Upper lobe of left lung (tissue), 6 donors: ENCODE results near the gene MACROD2. TPM values are rescaled to one million over a fixed set of nuclear protein-coding genes. Genes with fewer than 3 reads are reported as not detected.

Experiments
- ATAC-seq, 2 donors: fragments of 200-7000 bp; cut with Tn5 transposase; one replicate each; pipeline ENCODE4 v1.9.1; 2022; ENCODE audit warnings: mild to moderate bottlenecking in 2 of 2, moderate library complexity in 2 of 2; ENCODE audit not compliant: low FRiP score in 2 of 2
- DNase-seq, 2 donors: peaks; one replicate each; pipeline ENCODE4 v3.0.0-alpha.2; 2019 to 2020
- H3K27ac ChIP-seq, 4 donors: fragments of 200-600 bp; sonication (generic); one replicate each; pipeline ENCODE4 v1.5.1; 2016 to 2019
- H3K27me3 ChIP-seq, 4 donors: fragments of 200-600 bp; sonication (generic); one replicate each; pipeline ENCODE4 v1.5.1; 2017 to 2019
- H3K36me3 ChIP-seq, 4 donors: fragments of 200-600 bp; sonication (generic); one replicate each; pipeline ENCODE4 v1.5.1; 2016 to 2019
- H3K4me1 ChIP-seq, 4 donors: fragments of 200-600 bp; sonication (generic); one replicate each; pipeline ENCODE4 v1.5.1; 2018 to 2019
- H3K4me3 ChIP-seq, 4 donors: fragments of 200-600 bp; sonication (generic); one replicate each; pipeline ENCODE4 v1.5.1; 2017 to 2019; ENCODE audit warnings: mild to moderate bottlenecking in 2 of 4, moderate library complexity in 1 of 4
- H3K9me3 ChIP-seq, 4 donors: fragments of 200-600 bp; sonication (generic); one replicate each; pipeline ENCODE4 v1.5.1; 2018 to 2019
- CTCF ChIP-seq, 6 experiments: fragments of 450-650 bp in 4 of 6; fragments of 200-600 bp in 2 of 6; sonication (generic) in 2 of 6; IDR thresholded peaks; one replicate each; pipeline ENCODE4 v1.5.1; 2016 to 2019; ENCODE audit warnings: antibody characterized with exemption in 6 of 6
- EP300 ChIP-seq, 4 donors: sonication (generic); formaldehyde crosslinking; IDR thresholded peaks; one replicate each; pipeline ENCODE4 v1.5.1; 2017; ENCODE audit warnings: antibody characterized with exemption in 4 of 4, control low read depth in 2 of 4
- POLR2A ChIP-seq, 4 donors: fragments of 450-650 bp; IDR thresholded peaks; one replicate each; pipeline ENCODE4 v1.5.1; 2016 to 2017; ENCODE audit warnings: antibody characterized with exemption in 4 of 4, mild to moderate bottlenecking in 2 of 4
- POLR2AphosphoS5 ChIP-seq, 2 donors: sonication (generic); formaldehyde crosslinking; IDR thresholded peaks; one replicate each; pipeline ENCODE4 v1.5.1; 2017; ENCODE audit warnings: antibody characterized with exemption in 2 of 2
- WGBS, 2 donors: methylation state at CpG; one replicate each; pipeline ENCODE4 v1.1.5; 2017 to 2018; 5-methylcytosine and 5-hydroxymethylcytosine counted together
- total RNA-seq, 6 donors: library from RNA; depleted of rRNA in 4 of 6; stranded (reverse); fragments of >200 nt in 4 of 6; gene quantifications; one replicate each; pipeline versions ENCODE4 v1.1.0 to v1.2.1, GENCODE V29; 2016 to 2021
- donor health status: DM: no; HTN: no; CAD: no; lungs with moderate emphysema.
- donor health status: DM: no; HTN: yes; CAD: no; lungs with severe emphysema.

MACROD2 gene
- total RNA-seq, 6 donors from 2014 or later: 20.7 to 84.3 (median 36.3) TPM

DNA sequence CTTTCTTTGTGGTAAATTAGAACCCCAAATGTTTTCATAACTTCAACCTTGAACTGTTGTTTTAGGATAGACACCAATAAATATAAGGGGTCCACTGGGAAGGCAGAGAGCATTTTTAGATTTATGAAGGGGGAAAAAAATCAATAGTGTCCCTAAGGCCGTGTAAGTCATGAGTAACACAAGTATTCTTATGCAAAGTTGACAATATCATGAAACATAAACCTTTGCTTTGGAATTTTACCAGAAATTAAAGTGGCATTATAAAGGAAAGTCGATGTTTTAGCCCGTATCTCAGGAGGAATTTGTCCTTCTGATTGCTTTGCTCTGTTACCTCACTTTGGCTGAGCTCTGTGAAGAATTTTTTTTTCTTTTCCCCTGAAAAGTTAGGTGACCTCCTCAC is 737.0 kb downstream of the MACROD2 start:
- WGBS, 2 donors: 61 to 73% methylated on average over 3 of the region's 3 CpGs
- H3K27ac ChIP-seq: no peak overlapping the region
- no peaks in the 10 kb centered on the region for H3K36me3 ChIP-seq
- DNase-seq (no peak), ATAC-seq (no peak)
- no peaks in the 10 kb centered on the region for H3K9me3 ChIP-seq
- TF ChIP-seq EP300 (IDR thresholded peaks at IDR 0.05): no peak
- TF ChIP-seq POLR2AphosphoS5 (IDR thresholded peaks at IDR 0.05): no peak
- TF ChIP-seq POLR2A (IDR thresholded peaks at IDR 0.05): no peak
- TF ChIP-seq CTCF (IDR thresholded peaks at IDR 0.05): no peak
- no peaks in the 10 kb centered on the region for H3K4me1 ChIP-seq
- no peak overlapping the region for H3K4me3 ChIP-seq
- no peaks in the 10 kb centered on the region for H3K27me3 ChIP-seq

DNA sequence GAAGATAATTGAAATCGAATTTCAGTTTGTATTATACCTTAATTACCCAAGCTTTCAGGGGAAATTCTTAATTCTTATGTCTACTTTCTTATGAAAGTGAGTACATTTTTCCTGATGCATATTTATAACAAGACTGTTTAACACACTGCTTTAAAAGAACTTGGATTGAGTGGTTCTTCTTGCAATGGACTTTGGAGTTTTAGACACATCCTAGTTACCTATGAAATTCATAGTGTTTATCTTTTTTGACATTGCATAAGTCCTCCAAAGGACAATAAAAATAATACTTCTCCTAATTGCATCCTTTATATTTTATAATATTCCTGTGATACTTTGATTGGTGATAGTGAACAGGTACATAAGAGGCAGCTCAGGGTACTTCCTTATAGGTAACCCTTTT is 737.7 kb downstream of the MACROD2 start:
- H3K36me3 ChIP-seq: no peaks in the 10 kb centered on the region
- TF ChIP-seq EP300 (IDR thresholded peaks at IDR 0.05): no peak
- TF ChIP-seq CTCF (IDR thresholded peaks at IDR 0.05): no peak
- TF ChIP-seq POLR2AphosphoS5 (IDR thresholded peaks at IDR 0.05): no peak
- no peak for TF ChIP-seq POLR2A (IDR thresholded peaks at IDR 0.05)
- H3K9me3 ChIP-seq: no peaks in the 10 kb centered on the region
- no peaks in the 10 kb centered on the region for H3K4me1 ChIP-seq
- 72 to 86% methylated on average over 1 of the region's 1 CpG for WGBS, 2 donors
- no peaks in the 10 kb centered on the region for H3K27me3 ChIP-seq
- ATAC-seq (no peak), DNase-seq (no peak)
- H3K27ac ChIP-seq: no peak overlapping the region
- H3K4me3 ChIP-seq: no peak overlapping the region

DNA sequence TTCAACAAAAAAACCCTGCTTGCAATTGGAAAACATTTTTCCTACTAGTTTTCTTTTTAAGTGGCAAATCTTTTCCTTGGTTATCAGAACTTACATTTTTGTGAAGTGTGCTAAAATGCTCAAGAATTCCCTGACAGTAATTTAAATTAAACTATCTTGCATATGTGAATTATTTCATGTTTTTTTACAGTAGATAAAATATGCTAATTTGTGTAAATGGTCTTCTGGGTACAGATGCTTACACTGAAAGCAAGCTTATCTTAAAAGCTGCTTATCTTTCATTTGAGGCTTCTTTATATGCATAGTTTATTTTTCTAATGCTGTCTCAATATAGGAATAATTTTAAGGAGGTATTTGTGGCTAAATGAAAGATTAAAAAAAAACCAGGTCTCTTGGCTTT is 745.1 kb downstream of the MACROD2 start:
- ATAC-seq (no peak), DNase-seq (no peak)
- no peaks in the 10 kb centered on the region for H3K36me3 ChIP-seq
- no peaks in the 10 kb centered on the region for H3K4me1 ChIP-seq
- no peak overlapping the region for H3K27ac ChIP-seq
- no peaks in the 10 kb centered on the region for H3K27me3 ChIP-seq
- TF ChIP-seq EP300 (IDR thresholded peaks at IDR 0.05) (no peak), POLR2A (IDR thresholded peaks at IDR 0.05) (no peak), CTCF (IDR thresholded peaks at IDR 0.05) (no peak), POLR2AphosphoS5 (IDR thresholded peaks at IDR 0.05) (no peak)
- H3K4me3 ChIP-seq: no peak overlapping the region
- no peaks in the 10 kb centered on the region for H3K9me3 ChIP-seq

DNA sequence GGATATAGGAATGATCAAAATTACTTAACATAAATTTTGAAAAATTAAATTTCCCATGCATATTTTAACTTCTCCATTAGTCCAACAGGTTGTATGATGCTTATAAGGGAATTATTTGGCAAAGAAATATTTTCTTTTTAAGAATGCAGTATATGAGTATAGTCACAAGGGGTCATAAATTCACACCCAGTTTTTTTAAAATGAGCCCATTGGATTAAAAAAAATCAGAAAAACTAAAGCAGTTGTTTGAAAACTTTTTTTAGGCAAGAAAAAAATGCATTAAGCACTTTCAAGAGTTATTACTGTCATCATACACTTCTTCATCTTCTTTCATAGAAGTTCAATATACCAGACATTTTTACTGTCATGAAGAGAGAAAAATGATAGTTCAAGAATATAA is 746.3 kb downstream of the MACROD2 start:
- TF ChIP-seq CTCF (IDR thresholded peaks at IDR 0.05) (no peak), EP300 (IDR thresholded peaks at IDR 0.05) (no peak), POLR2AphosphoS5 (IDR thresholded peaks at IDR 0.05) (no peak), POLR2A (IDR thresholded peaks at IDR 0.05) (no peak)
- Histone ChIP-seq H3K27me3 (no peaks in the 10 kb centered on the region), H3K4me3 (no peak overlapping the region), H3K9me3 (no peaks in the 10 kb centered on the region), H3K4me1 (no peaks in the 10 kb centered on the region), H3K27ac (no peak overlapping the region), H3K36me3 (no peaks in the 10 kb centered on the region)
- DNase-seq (no peak), ATAC-seq (no peak)

- TF ChIP-seq EP300 (IDR thresholded peaks at IDR 0.05) (no peak), POLR2AphosphoS5 (IDR thresholded peaks at IDR 0.05) (no peak), CTCF (IDR thresholded peaks at IDR 0.05) (no peak), POLR2A (IDR thresholded peaks at IDR 0.05) (no peak)
- H3K36me3 ChIP-seq: no peaks in the 10 kb centered on the region
- H3K4me3 ChIP-seq: no peak overlapping the region
- no peaks in the 10 kb centered on the region for H3K27me3 ChIP-seq
- no peak for ATAC-seq
- 50 to 55% methylated on average over 3 of the region's 3 CpGs for WGBS, 2 donors
- H3K9me3 ChIP-seq: no peaks in the 10 kb centered on the region
- no peaks in the 10 kb centered on the region for H3K4me1 ChIP-seq
- no peak overlapping the region for H3K27ac ChIP-seq
- DNase-seq: no peak
These were observed 749.4 kb downstream of the MACROD2 start for GRCh38 chr20:14744723-14745122.
